Measurements from ENCODE around the gene DVL2.
A peak's percentile ranks its signal among the peaks of the same experiment; 100 is the strongest.
"Not testable (repeated sequence)": the region's sequence is repeated elsewhere in the genome, so short reads cannot be mapped to it uniquely, and the experiment has no call there.

Gene DVL2

GRCh38 chr17:7192271-7192937 is 41.9 kb downstream of the DVL2 start:
- H3K27ac Mint-ChIP-seq: no peak overlapping the region

GRCh38 chr17:7191571-7192270 is 42.6 kb downstream of the DVL2 start:
- Mint-ChIP-seq H3K9me3 (no peaks in the 10 kb centered on the region), H3K27ac (no peak overlapping the region), H3K27me3 (ENCODE audit: low read depth) (no peaks in the 10 kb centered on the region), H3K36me3 (ENCODE audit: low read depth) (peaks cover 5% of the 10 kb centered on the region), H3K4me1 (ENCODE audit: low read depth) (peaks cover under 1% of the 10 kb centered on the region), H3K4me3 (no peak overlapping the region)

More at GRCh38 chr17:7192271-7192937, 41.9 kb downstream of the DVL2 start:
- H3K4me3 Mint-ChIP-seq: no peak overlapping the region
- H3K27me3 Mint-ChIP-seq (ENCODE audit: low read depth): no peaks in the 10 kb centered on the region
- no peaks in the 10 kb centered on the region for H3K4me1 Mint-ChIP-seq (ENCODE audit: low read depth)
- H3K9me3 Mint-ChIP-seq: no peaks in the 10 kb centered on the region
- H3K36me3 Mint-ChIP-seq (ENCODE audit: low read depth): peaks cover 5% of the 10 kb centered on the region

GRCh38 chr17:7191069-7191468 is 43.2 kb downstream of the DVL2 start:
- Mint-ChIP-seq H3K4me3 (no peak overlapping the region), H3K4me1 (ENCODE audit: low read depth) (peaks cover 5% of the 10 kb centered on the region), H3K36me3 (ENCODE audit: low read depth) (peaks cover 5% of the 10 kb centered on the region), H3K27ac (no peak overlapping the region), H3K27me3 (ENCODE audit: low read depth) (no peaks in the 10 kb centered on the region), H3K9me3 (no peaks in the 10 kb centered on the region)

- no peaks in the 10 kb centered on the region for H3K27me3 Mint-ChIP-seq (ENCODE audit: low read depth)
- no peaks in the 10 kb centered on the region for H3K9me3 Mint-ChIP-seq
- no peak overlapping the region for H3K27ac Mint-ChIP-seq
- H3K4me3 Mint-ChIP-seq: no peak overlapping the region
- H3K36me3 Mint-ChIP-seq (ENCODE audit: low read depth): peaks cover 5% of the 10 kb centered on the region
- peaks cover 5% of the 10 kb centered on the region for H3K4me1 Mint-ChIP-seq (ENCODE audit: low read depth)
Measured at GRCh38 chr17:7190276-7190917, 43.9 kb downstream of the DVL2 start.

- H3K36me3 Mint-ChIP-seq (ENCODE audit: low read depth): no peaks in the 10 kb centered on the region
- no peaks in the 10 kb centered on the region for H3K9me3 Mint-ChIP-seq
- no peak overlapping the region for H3K27ac Mint-ChIP-seq
- peaks cover 5% of the 10 kb centered on the region for H3K4me1 Mint-ChIP-seq (ENCODE audit: low read depth)
- H3K4me3 Mint-ChIP-seq: no peak overlapping the region
- H3K27me3 Mint-ChIP-seq (ENCODE audit: low read depth): no peaks in the 10 kb centered on the region
Measured at GRCh38 chr17:7186241-7186640, 48.1 kb downstream of the DVL2 start.

GRCh38 chr17:7184647-7185046 is 49.7 kb downstream of the DVL2 start:
- no peaks in the 10 kb centered on the region for H3K36me3 Mint-ChIP-seq (ENCODE audit: low read depth)
- no peaks in the 10 kb centered on the region for H3K9me3 Mint-ChIP-seq
- H3K4me1 Mint-ChIP-seq (ENCODE audit: low read depth): peaks cover 5% of the 10 kb centered on the region
- H3K27me3 Mint-ChIP-seq (ENCODE audit: low read depth): peaks cover 2% of the 10 kb centered on the region
- H3K27ac Mint-ChIP-seq: no peak overlapping the region
- no peak overlapping the region for H3K4me3 Mint-ChIP-seq

- no peaks in the 10 kb centered on the region for H3K9me3 Mint-ChIP-seq
Measured at GRCh38 chr17:7184091-7184488, 50.2 kb downstream of the DVL2 start.

GRCh38 chr17:7183433-7184090 is 50.8 kb downstream of the DVL2 start:
- Mint-ChIP-seq H3K27me3 (ENCODE audit: low read depth) (peaks cover 3% of the 10 kb centered on the region), H3K36me3 (ENCODE audit: low read depth) (no peaks in the 10 kb centered on the region), H3K27ac (no peak overlapping the region), H3K9me3 (no peaks in the 10 kb centered on the region), H3K4me3 (no peak overlapping the region), H3K4me1 (ENCODE audit: low read depth) (peaks cover 5% of the 10 kb centered on the region)

More at GRCh38 chr17:7184091-7184488, 50.2 kb downstream of the DVL2 start:
- peaks cover 3% of the 10 kb centered on the region for H3K27me3 Mint-ChIP-seq (ENCODE audit: low read depth)
- peaks cover 5% of the 10 kb centered on the region for H3K4me1 Mint-ChIP-seq (ENCODE audit: low read depth)
- no peak overlapping the region for H3K4me3 Mint-ChIP-seq
- no peak overlapping the region for H3K27ac Mint-ChIP-seq
- no peaks in the 10 kb centered on the region for H3K36me3 Mint-ChIP-seq (ENCODE audit: low read depth)

GRCh38 chr17:7182101-7182500 is 52.2 kb downstream of the DVL2 start:
- Mint-ChIP-seq H3K27me3 (ENCODE audit: low read depth) (peaks cover 13% of the 10 kb centered on the region), H3K4me1 (ENCODE audit: low read depth) (peaks cover 18% of the 10 kb centered on the region)
- not testable (repeated sequence) for H3K27ac Mint-ChIP-seq; H3K4me3 Mint-ChIP-seq; H3K36me3 Mint-ChIP-seq (ENCODE audit: low read depth); H3K9me3 Mint-ChIP-seq

GRCh38 chr17:7179317-7180254 is 54.7 kb downstream of the DVL2 start, which contains the start of gene ASGR1:
Gene ASGR1, minus strand, starts transcription at chr17:7179370. Its CDS starts 807 bp downstream, at chr17:7178563.
- Mint-ChIP-seq H3K4me3 (no peak within 1 kb of the TSS), H3K4me1 (ENCODE audit: low read depth) (peaks cover 14% of the 10 kb centered on the region), H3K27ac (no peak within 1 kb of the TSS), H3K36me3 (ENCODE audit: low read depth) (no peaks in the 10 kb centered on the region), H3K27me3 (ENCODE audit: low read depth) (peaks cover 13% of the 10 kb centered on the region), H3K9me3 (no peaks in the 10 kb centered on the region)

- H3K27me3 Mint-ChIP-seq (ENCODE audit: low read depth): peaks cover 13% of the 10 kb centered on the region
- H3K4me1 Mint-ChIP-seq (ENCODE audit: low read depth): peaks cover 14% of the 10 kb centered on the region
- H3K36me3 Mint-ChIP-seq (ENCODE audit: low read depth): no peaks in the 10 kb centered on the region
- no peaks in the 10 kb centered on the region for H3K9me3 Mint-ChIP-seq
- no peak overlapping the region for H3K4me3 Mint-ChIP-seq
- no peak overlapping the region for H3K27ac Mint-ChIP-seq
Measured at GRCh38 chr17:7178973-7179316, 55.4 kb downstream of the DVL2 start.

- H3K27ac Mint-ChIP-seq: no peak overlapping the region
- H3K4me3 Mint-ChIP-seq: peak overlapping the region; percentile 61
- H3K4me1 Mint-ChIP-seq (ENCODE audit: low read depth): peaks cover 14% of the 10 kb centered on the region
Measured at GRCh38 chr17:7177954-7178477, 56.3 kb downstream of the DVL2 start.

GRCh38 chr17:7177191-7177953 is 56.9 kb downstream of the DVL2 start:
- H3K4me3 Mint-ChIP-seq: peak overlapping the region; percentile 61
- H3K27ac Mint-ChIP-seq: no peak overlapping the region

More at GRCh38 chr17:7177954-7178477, 56.3 kb downstream of the DVL2 start:
- Mint-ChIP-seq H3K27me3 (ENCODE audit: low read depth) (peaks cover 13% of the 10 kb centered on the region), H3K9me3 (no peaks in the 10 kb centered on the region), H3K36me3 (ENCODE audit: low read depth) (no peaks in the 10 kb centered on the region)

More at GRCh38 chr17:7177191-7177953, 56.9 kb downstream of the DVL2 start:
- peaks cover 17% of the 10 kb centered on the region for H3K27me3 Mint-ChIP-seq (ENCODE audit: low read depth)
- peaks cover 14% of the 10 kb centered on the region for H3K4me1 Mint-ChIP-seq (ENCODE audit: low read depth)
- no peaks in the 10 kb centered on the region for H3K9me3 Mint-ChIP-seq
- H3K36me3 Mint-ChIP-seq (ENCODE audit: low read depth): no peaks in the 10 kb centered on the region

All from T-helper 1 cell treated with Interleukin-12 subunit alpha and Interleukin-12 subunit beta and Interleukin-4 antibody, amounts not matched to agents 30 μg/mL and 1 μg/mL, for 36 hours (primary cell).